Osteocyte (in vitro differentiated cells): ENCODE results near the gene GRAMD1B. TPM values are rescaled to one million over a fixed set of nuclear protein-coding genes. Genes with fewer than 3 reads are reported as not detected.

Experiments used
- DNase-seq: peaks from one replicate; pipeline ENCODE4 v3.0.0; 2021; ENCODE audit warnings: mixed read lengths; ENCODE audit not compliant: unreplicated experiment; ENCODE audit errors: extremely low spot score
- H3K27ac Mint-ChIP-seq: one replicate; pipeline ENCODE4 v1.8.0; 2021; ENCODE audit warnings: mild to moderate bottlenecking, mixed read lengths; ENCODE audit not compliant: unreplicated experiment
- H3K27me3 Mint-ChIP-seq: one replicate; pipeline ENCODE4 v1.8.0; 2021; ENCODE audit warnings: mixed read lengths; ENCODE audit not compliant: unreplicated experiment
- H3K36me3 Mint-ChIP-seq: one replicate; pipeline ENCODE4 v1.8.0; 2021; ENCODE audit warnings: mixed read lengths; ENCODE audit not compliant: unreplicated experiment
- H3K4me1 Mint-ChIP-seq: one replicate; pipeline ENCODE4 v1.8.0; 2021; ENCODE audit warnings: mixed read lengths; ENCODE audit not compliant: unreplicated experiment
- H3K4me3 Mint-ChIP-seq: one replicate; pipeline ENCODE4 v1.8.0; 2021; ENCODE audit warnings: mild to moderate bottlenecking, moderate library complexity, mixed read lengths; ENCODE audit not compliant: unreplicated experiment
- H3K9me3 Mint-ChIP-seq: one replicate; pipeline ENCODE4 v1.8.0; 2021; ENCODE audit warnings: mixed read lengths; ENCODE audit not compliant: unreplicated experiment
- total RNA-seq: library from RNA; stranded (reverse); gene quantifications from 2 replicates; pipeline ENCODE4 v1.2.1, GENCODE V29; 2021
- TF ChIP-seq, protein P1 (sequence below): fragments of 200-600 bp; sonication (generic); IDR thresholded peaks from 2 replicates; pipeline ENCODE4 v1.5.0; 2021; ENCODE audit warnings: antibody characterized with exemption, mild to moderate bottlenecking, moderate library complexity

GRAMD1B gene
- total RNA-seq, 1 donor from 2014 or later, result 1.9 TPM

DNA sequence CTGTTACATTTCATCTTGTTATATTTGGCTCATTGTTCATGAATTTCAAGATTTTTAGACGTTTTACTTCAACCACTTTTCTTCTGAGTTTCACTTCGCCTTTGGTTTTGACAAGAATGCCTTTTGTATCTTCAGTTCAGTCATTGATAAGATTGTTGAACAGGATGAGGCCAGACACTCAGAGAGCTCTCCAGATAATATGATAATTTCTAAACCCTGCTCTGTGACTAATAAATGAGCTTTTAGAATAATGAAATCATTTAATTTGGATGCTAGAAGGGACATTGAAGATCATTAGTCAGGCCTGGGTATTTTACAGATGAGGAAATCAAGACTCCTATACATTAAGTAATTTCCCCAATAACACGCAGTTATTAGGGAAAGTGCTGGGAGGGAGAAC is 37.2 kb upstream of the GRAMD1B start:
- H3K27ac Mint-ChIP-seq, result no peak overlapping the region
- H3K27me3 Mint-ChIP-seq, result peaks cover 38% of the 10 kb centered on the region
- no peak for DNase-seq
- TF ChIP-seq, protein P1, sequence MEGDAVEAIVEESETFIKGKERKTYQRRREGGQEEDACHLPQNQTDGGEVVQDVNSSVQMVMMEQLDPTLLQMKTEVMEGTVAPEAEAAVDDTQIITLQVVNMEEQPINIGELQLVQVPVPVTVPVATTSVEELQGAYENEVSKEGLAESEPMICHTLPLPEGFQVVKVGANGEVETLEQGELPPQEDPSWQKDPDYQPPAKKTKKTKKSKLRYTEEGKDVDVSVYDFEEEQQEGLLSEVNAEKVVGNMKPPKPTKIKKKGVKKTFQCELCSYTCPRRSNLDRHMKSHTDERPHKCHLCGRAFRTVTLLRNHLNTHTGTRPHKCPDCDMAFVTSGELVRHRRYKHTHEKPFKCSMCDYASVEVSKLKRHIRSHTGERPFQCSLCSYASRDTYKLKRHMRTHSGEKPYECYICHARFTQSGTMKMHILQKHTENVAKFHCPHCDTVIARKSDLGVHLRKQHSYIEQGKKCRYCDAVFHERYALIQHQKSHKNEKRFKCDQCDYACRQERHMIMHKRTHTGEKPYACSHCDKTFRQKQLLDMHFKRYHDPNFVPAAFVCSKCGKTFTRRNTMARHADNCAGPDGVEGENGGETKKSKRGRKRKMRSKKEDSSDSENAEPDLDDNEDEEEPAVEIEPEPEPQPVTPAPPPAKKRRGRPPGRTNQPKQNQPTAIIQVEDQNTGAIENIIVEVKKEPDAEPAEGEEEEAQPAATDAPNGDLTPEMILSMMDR, result no peak
- no peaks in the 10 kb centered on the region for H3K36me3 Mint-ChIP-seq
- no peak overlapping the region for H3K4me3 Mint-ChIP-seq
- H3K9me3 Mint-ChIP-seq, result no peaks in the 10 kb centered on the region
- no peaks in the 10 kb centered on the region for H3K4me1 Mint-ChIP-seq

DNA sequence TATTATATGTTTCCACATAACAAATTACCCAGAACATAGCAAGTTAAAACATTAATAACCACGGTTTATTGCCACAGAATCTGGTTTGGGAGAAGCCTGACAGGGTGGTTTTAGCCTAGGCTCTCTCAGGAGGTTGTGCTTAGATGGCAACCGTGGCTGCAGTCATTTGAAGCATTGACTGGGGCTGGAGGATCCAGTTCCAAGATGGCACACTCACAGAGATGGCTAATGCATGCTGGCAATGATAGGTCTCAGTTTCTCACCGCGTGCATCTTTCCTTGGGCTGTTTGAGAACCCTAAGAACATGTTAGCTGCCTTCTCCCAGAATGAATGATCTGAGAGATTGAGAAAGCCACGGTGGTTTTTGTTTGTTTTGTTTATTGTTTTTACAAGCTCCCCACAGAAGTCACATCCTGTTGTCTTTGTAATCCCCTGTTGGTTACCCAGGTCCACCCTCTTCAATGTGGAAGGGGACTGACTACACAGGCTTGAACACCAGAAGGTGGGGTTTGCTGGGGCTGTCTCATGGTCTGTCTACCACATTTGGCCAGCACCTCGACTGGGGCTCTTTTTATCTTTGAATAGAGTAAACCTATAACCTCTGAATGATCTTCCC is 36.6 kb upstream of the GRAMD1B start:
- Mint-ChIP-seq H3K4me1 (no peaks in the 10 kb centered on the region), H3K4me3 (no peak overlapping the region), H3K27ac (no peak overlapping the region), H3K36me3 (no peaks in the 10 kb centered on the region), H3K9me3 (no peaks in the 10 kb centered on the region), H3K27me3 (peaks cover 41% of the 10 kb centered on the region)
- TF ChIP-seq, protein P1, result no peak
- DNase-seq, result no peak

DNA sequence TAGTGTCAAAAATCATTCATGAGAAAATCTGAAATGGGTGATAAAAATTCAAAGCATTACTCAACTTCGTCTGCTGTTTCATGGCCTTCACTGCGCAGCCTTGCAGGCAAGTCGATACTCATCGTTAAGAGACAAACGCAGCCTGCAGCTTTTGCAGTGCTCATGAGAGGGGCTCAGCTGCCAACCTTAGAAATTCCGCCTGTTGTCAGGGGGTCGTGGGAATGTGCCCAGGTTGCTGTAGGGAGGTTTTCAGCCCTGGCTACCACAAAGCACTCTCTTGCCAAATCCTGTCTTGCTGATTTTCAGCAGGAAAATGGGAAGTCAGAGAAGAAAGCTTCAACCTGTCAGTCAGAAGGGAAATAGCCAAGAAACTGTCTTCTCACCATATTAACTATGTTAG is 25.4 kb upstream of the GRAMD1B start:
- no peaks in the 10 kb centered on the region for H3K9me3 Mint-ChIP-seq
- no peak overlapping the region for H3K4me3 Mint-ChIP-seq
- H3K27ac Mint-ChIP-seq, result no peak overlapping the region
- no peaks in the 10 kb centered on the region for H3K36me3 Mint-ChIP-seq
- no peak for DNase-seq
- peaks cover 58% of the 10 kb centered on the region for H3K27me3 Mint-ChIP-seq
- H3K4me1 Mint-ChIP-seq, result no peaks in the 10 kb centered on the region
- TF ChIP-seq, protein P1, result no peak

DNA sequence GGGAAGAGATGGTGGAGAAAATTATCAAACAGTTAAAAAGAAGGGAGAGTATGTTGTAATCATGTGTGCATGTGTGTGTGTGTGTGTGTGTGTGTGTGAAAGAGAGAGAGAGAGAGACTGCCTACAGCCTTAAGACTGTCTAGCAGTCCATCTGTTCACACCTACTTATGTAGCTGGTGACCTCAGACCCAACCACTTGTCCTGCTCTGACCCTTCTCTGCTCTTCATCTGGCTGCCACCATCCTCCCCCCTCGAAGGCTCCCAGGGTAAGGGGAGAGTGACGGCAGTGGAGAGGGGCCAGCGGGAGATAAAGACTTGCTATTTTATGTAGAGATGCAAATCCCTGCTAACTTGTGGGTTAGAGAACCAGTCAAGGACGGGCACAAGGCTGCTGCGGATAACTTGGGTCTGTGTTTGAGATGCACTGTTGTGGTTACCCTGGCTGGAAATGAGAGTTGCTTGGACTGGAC is 24.9 kb upstream of the GRAMD1B start:
- no peaks in the 10 kb centered on the region for H3K36me3 Mint-ChIP-seq
- H3K9me3 Mint-ChIP-seq, result no peaks in the 10 kb centered on the region
- no peak overlapping the region for H3K27ac Mint-ChIP-seq
- H3K4me1 Mint-ChIP-seq, result no peaks in the 10 kb centered on the region
- peaks cover 59% of the 10 kb centered on the region for H3K27me3 Mint-ChIP-seq
- H3K4me3 Mint-ChIP-seq, result no peak overlapping the region
- DNase-seq, result no peak
- TF ChIP-seq, protein P1, result no peak

DNA sequence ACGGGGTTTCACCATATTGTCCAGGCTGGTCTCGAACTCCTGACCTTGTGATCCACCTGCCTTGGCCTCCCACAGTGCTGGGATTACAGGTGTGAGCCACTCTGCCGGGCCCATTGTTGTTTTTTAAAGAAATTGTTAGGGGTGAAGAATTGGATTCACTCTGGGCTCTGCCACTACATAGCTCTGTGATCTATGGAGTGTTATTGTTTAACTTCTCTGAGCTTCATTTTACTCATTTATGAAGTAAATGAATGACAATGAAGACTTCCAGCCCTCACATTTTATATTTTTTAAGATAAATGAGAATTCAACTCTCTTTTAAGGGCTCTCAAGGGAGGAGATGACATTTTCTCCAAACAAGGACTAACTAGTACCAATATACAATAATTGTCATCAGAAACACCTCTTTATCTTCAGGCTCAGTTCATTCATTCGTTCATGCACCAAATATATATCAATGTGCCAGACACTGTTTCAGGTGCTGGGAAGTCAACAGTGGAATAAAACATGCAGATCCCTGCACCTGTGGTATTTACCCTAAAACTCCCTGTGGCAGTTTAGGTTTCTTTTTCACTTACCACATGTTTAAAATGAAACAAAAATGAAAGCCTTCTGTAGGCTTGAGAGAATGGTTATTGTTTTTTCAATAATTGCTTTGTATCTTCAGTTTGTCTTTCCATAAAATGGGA is 23.5 kb upstream of the GRAMD1B start:
- Mint-ChIP-seq H3K4me3 (no peak overlapping the region), H3K9me3 (no peaks in the 10 kb centered on the region), H3K4me1 (no peaks in the 10 kb centered on the region), H3K27me3 (peaks cover 57% of the 10 kb centered on the region), H3K36me3 (no peaks in the 10 kb centered on the region), H3K27ac (no peak overlapping the region)
- no peak for DNase-seq
- TF ChIP-seq, protein P1, result no peak
